Sigmoid colon (tissue), 4 donors: Measurements from ENCODE around the gene INO80E.

Experiments
- POLR2AphosphoS5 ChIP-seq, 4 donors: sonication (generic); formaldehyde crosslinking; IDR thresholded peaks; one replicate each; pipeline ENCODE4 v1.6.1; 2017; ENCODE audit warnings: antibody characterized with exemption in 4 of 4
- TF ChIP-seq, protein P1 (sequence below), 4 experiments: fragments of 450-650 bp in 3 of 4; fragments of 200-600 bp in 1 of 4; IDR thresholded peaks; one replicate each; pipeline ENCODE4 v1.5.1; 2016 to 2019; ENCODE audit warnings: antibody characterized with exemption in 4 of 4, mild to moderate bottlenecking in 3 of 4, moderate library complexity in 2 of 4

GRCh38 chr16:30005341-30006094, 9.5 kb downstream of the INO80E start:
- TF ChIP-seq POLR2AphosphoS5 (IDR thresholded peaks at IDR 0.05) = no peak
- TF ChIP-seq, protein P1, sequence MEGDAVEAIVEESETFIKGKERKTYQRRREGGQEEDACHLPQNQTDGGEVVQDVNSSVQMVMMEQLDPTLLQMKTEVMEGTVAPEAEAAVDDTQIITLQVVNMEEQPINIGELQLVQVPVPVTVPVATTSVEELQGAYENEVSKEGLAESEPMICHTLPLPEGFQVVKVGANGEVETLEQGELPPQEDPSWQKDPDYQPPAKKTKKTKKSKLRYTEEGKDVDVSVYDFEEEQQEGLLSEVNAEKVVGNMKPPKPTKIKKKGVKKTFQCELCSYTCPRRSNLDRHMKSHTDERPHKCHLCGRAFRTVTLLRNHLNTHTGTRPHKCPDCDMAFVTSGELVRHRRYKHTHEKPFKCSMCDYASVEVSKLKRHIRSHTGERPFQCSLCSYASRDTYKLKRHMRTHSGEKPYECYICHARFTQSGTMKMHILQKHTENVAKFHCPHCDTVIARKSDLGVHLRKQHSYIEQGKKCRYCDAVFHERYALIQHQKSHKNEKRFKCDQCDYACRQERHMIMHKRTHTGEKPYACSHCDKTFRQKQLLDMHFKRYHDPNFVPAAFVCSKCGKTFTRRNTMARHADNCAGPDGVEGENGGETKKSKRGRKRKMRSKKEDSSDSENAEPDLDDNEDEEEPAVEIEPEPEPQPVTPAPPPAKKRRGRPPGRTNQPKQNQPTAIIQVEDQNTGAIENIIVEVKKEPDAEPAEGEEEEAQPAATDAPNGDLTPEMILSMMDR (IDR thresholded peaks at IDR 0.05) = peak; percentile 57 to 86 (median 72)
